B cell (primary cell): ENCODE data around the gene PXMP4. TPM values are rescaled to one million over a fixed set of nuclear protein-coding genes. Genes with fewer than 3 reads are reported as not detected.

Source experiments
- ATAC-seq: fragments of 200-7000 bp; cut with Tn5 transposase; one replicate; pipeline ENCODE4 v1.10.0; 2021; ENCODE audit warnings: low read depth, mild to moderate bottlenecking, moderate number of reproducible peaks, moderate library complexity
- CTCF ChIA-PET: fragments of 350-600 bp; sonication (Branson Sonifier 250); formaldehyde crosslinking; loops from one replicate; lab custom pipeline; 2021; ENCODE audit warnings: antibody characterized with exemption, inconsistent platforms; lab: Charles Lee
- POLR2A ChIA-PET: fragments of 350-600 bp; sonication (Branson Sonifier 250); formaldehyde crosslinking; loops from one replicate; lab custom pipeline; 2021; ENCODE audit warnings: antibody characterized with exemption; lab: Charles Lee
- DNase-seq: peaks from one replicate; pipeline ENCODE4 v3.0.0; 2013
- H2AFZ ChIP-seq: 2 replicates; pipeline ENCODE4 v1.6.1; 2012; ENCODE audit warnings: mild to moderate bottlenecking, low read depth, low read length; ENCODE audit not compliant: insufficient read depth, poor library complexity, severe bottlenecking
- H3K27ac ChIP-seq, 2 donors: 1 replicate in 1 of 2; 2 replicates in 1 of 2; pipeline ENCODE4 v1.5.1; 2012 to 2013; ENCODE audit warnings: low read length in 2 of 2, mild to moderate bottlenecking in 2 of 2, moderate library complexity in 1 of 2
- H3K27me3 ChIP-seq, 4 experiments: fragments of 200-600 bp in 1 of 4; sonication (generic) in 1 of 4; replicated peaks in 1 of 4; 1 replicate in 2 of 4; 2 replicates in 2 of 4; pipeline versions ENCODE4 v1.6.1 to v1.7.0; 2013 to 2016; ENCODE audit warnings: low read length in 3 of 4, mild to moderate bottlenecking in 2 of 4, mixed read lengths in 1 of 4, moderate library complexity in 1 of 4; ENCODE audit not compliant: insufficient read depth in 4 of 4, control insufficient read depth in 3 of 4; ENCODE audit errors: control extremely low read depth in 1 of 4
- H3K36me3 ChIP-seq, 2 experiments: replicated peaks in 1 of 2; 1 replicate in 1 of 2; 2 replicates in 1 of 2; pipeline versions ENCODE4 v1.6.1 to v1.7.1; 2013; ENCODE audit warnings: low read length in 1 of 2; ENCODE audit not compliant: insufficient read depth in 2 of 2, control insufficient read depth in 1 of 2; ENCODE audit errors: control extremely low read depth in 1 of 2, extremely low read depth in 1 of 2
- H3K4me1 ChIP-seq, 2 donors: fragments of 200-600 bp in 1 of 2; sonication (generic) in 1 of 2; 1 replicate in 1 of 2; 2 replicates in 1 of 2; pipeline versions ENCODE4 v1.5.1 to v1.6.1; 2013 to 2017; ENCODE audit warnings: low read length in 2 of 2; ENCODE audit not compliant: control insufficient read depth in 2 of 2, insufficient read depth in 2 of 2
- H3K4me2 ChIP-seq: replicated peaks from 2 replicates; pipeline ENCODE3; 2012; ENCODE audit warnings: mild to moderate bottlenecking, low read depth, low read length; ENCODE audit not compliant: poor library complexity, severe bottlenecking
- H3K4me3 ChIP-seq, 5 experiments: fragments of 200-600 bp in 1 of 5; sonication (generic) in 1 of 5; 1 replicate in 3 of 5; 2 replicates in 2 of 5; pipeline versions ENCODE4 v1.5.1 to v1.7.0; 2011 to 2016; ENCODE audit warnings: low read length in 4 of 5, mild to moderate bottlenecking in 4 of 5, low read depth in 2 of 5, control low read depth in 1 of 5, moderate library complexity in 1 of 5; ENCODE audit not compliant: insufficient read depth in 1 of 5; ENCODE audit errors: control extremely low read depth in 1 of 5, extremely low read depth in 1 of 5
- H3K79me2 ChIP-seq: fragments of 200-600 bp; sonication (generic); one replicate; pipeline ENCODE4 v1.6.0; 2016; ENCODE audit warnings: low read length; ENCODE audit not compliant: control insufficient read depth, insufficient read depth
- H3K9ac ChIP-seq: fragments of 200-600 bp; sonication (generic); 2 replicates; pipeline ENCODE4 v1.6.1; 2017; ENCODE audit warnings: mild to moderate bottlenecking, low read length, moderate library complexity
- H3K9me3 ChIP-seq, 3 donors: one replicate each; pipeline versions ENCODE4 v1.6.1 to v1.7.1; 2013; ENCODE audit warnings: low read length in 2 of 3; ENCODE audit not compliant: control insufficient read depth in 2 of 3, insufficient read depth in 1 of 3; ENCODE audit errors: control extremely low read depth in 1 of 3
- H4K20me1 ChIP-seq: 2 replicates; pipeline ENCODE4 v1.6.0; 2012; ENCODE audit warnings: mild to moderate bottlenecking, low read length; ENCODE audit not compliant: insufficient read depth, control insufficient read depth, poor library complexity, severe bottlenecking
- H3K27ac Mint-ChIP-seq: one replicate; pipeline ENCODE4 v1.8.0; 2021; ENCODE audit warnings: mixed read lengths
- H3K27me3 Mint-ChIP-seq: one replicate; pipeline ENCODE4 v1.8.0; 2021; ENCODE audit warnings: mixed read lengths
- H3K4me1 Mint-ChIP-seq: one replicate; pipeline ENCODE4 v1.8.0; 2021; ENCODE audit warnings: mixed read lengths
- H3K4me3 Mint-ChIP-seq: one replicate; pipeline ENCODE4 v1.8.0; 2021; ENCODE audit warnings: mixed read lengths
- H3K9me3 Mint-ChIP-seq: one replicate; pipeline ENCODE4 v1.8.0; 2022; ENCODE audit warnings: mixed read lengths; ENCODE audit not compliant: insufficient read depth
- CTCF ChIP-seq: fragments of 200-600 bp; IDR thresholded peaks from one replicate; pipeline ENCODE4 v1.8.0; 2022; ENCODE audit warnings: antibody characterized with exemption, mild to moderate bottlenecking
- EZH2 ChIP-seq: IDR thresholded peaks from 2 replicates; pipeline ENCODE4 v1.6.1; 2012; ENCODE audit warnings: borderline replicate concordance, low read depth, mild to moderate bottlenecking, moderate library complexity, low read length; ENCODE audit not compliant: insufficient read depth, poor library complexity, severe bottlenecking
- WGBS: methylation state at CpG from one replicate; pipeline ENCODE4 v1.1.5; 2013; ENCODE audit warnings: missing lambda C conversion rate; ENCODE audit not compliant: insufficient coverage; 5-methylcytosine and 5-hydroxymethylcytosine counted together
- intact Hi-C: fragments of 100-400 bp; cut with micrococcal nuclease; formaldehyde crosslinking; loops from one replicate; pipeline ENCODE4 v1.10.0; 2022
- polyA plus RNA-seq: library from polyadenylated mRNA; depleted of rRNA; stranded (reverse); fragments of >200 nt; gene quantifications from 2 replicates; pipeline ENCODE4 v1.2.3, GENCODE V29; 2012
- total RNA-seq, 2 donors: library from RNA; stranded (reverse); fragments of 120-200 nt in 1 of 2; gene quantifications; 1 replicate in 1 of 2; 2 replicates in 1 of 2; pipeline versions ENCODE4 v1.2.3 to v1.2.4, GENCODE V29; 2013 to 2022

Gene PXMP4
- total and polyA plus RNA-seq, 2 donors (not counting 1 experiment from before 2014, with no cell fraction given), result 5.0 to 6.6 TPM

GRCh38 chr20:33769043-33769442, 48.9 kb upstream of the PXMP4 start:
- Histone ChIP-seq H4K20me1 (no peaks in the 10 kb centered on the region), H3K9me3 (no peaks in the 10 kb centered on the region), H3K27me3 (no peaks in the 10 kb centered on the region), H3K4me3 (no peak overlapping the region), H3K36me3 (peaks cover 0 to 18% of the 10 kb centered on the region in 2 experiments), H3K4me1 (peaks cover 12 to 18% of the 10 kb centered on the region in 2 donors), H3K9ac (no peak overlapping the region), H3K4me2 (no peak overlapping the region), H2AFZ (no peak overlapping the region), H3K79me2 (no peaks in the 10 kb centered on the region), H3K27ac (no peak overlapping the region)
- CTCF ChIA-PET, result interaction anchor here (1.3 to 2.7 kb wide), 3 partner anchors 23 to 300 kb away, joined by 6 to 10 read pairs (median 8); partner anchors contain the start of gene CHMP4B
- 100% methylated on average over 1 of the region's 4 CpGs for WGBS
- Mint-ChIP-seq H3K4me1 (peaks cover 21% of the 10 kb centered on the region), H3K27ac (no peak overlapping the region), H3K27me3 (no peaks in the 10 kb centered on the region), H3K4me3 (no peak overlapping the region), H3K9me3 (no peaks in the 10 kb centered on the region)
- TF ChIP-seq EZH2 (no peak), CTCF (no peak)
- no peak for ATAC-seq
- POLR2A ChIA-PET, result no interaction called here
- intact Hi-C loops, result no loop called here
- no peak for DNase-seq

GRCh38 chr20:33767777-33768138, 47.6 kb upstream of the PXMP4 start:
- POLR2A ChIA-PET, result interaction anchor here (0.5 kb wide), 1 partner anchor 10 kb away, joined by 3 read pairs; no protein-coding TSS in a partner anchor
- Histone ChIP-seq H3K36me3 (peaks cover 0 to 20% of the 10 kb centered on the region in 2 experiments), H3K79me2 (no peaks in the 10 kb centered on the region), H3K4me2 (no peak overlapping the region), H3K4me1 (peaks cover 0 to 5% of the 10 kb centered on the region in 2 donors), H3K4me3 (no peak overlapping the region), H3K27me3 (no peaks in the 10 kb centered on the region), H4K20me1 (no peaks in the 10 kb centered on the region), H2AFZ (no peak overlapping the region), H3K9ac (no peak overlapping the region), H3K27ac (no peak overlapping the region), H3K9me3 (no peaks in the 10 kb centered on the region)
- no peaks in the 10 kb centered on the region for H3K9me3 Mint-ChIP-seq
- peaks cover 11% of the 10 kb centered on the region for H3K4me1 Mint-ChIP-seq
- 100% methylated on average over 1 of the region's 2 CpGs for WGBS
- no peak for ATAC-seq
- no peak overlapping the region for H3K27ac Mint-ChIP-seq
- intact Hi-C loops, result no loop called here
- CTCF ChIA-PET, result no interaction called here
- no peak overlapping the region for H3K4me3 Mint-ChIP-seq
- TF ChIP-seq CTCF (no peak), EZH2 (no peak)
- no peak for DNase-seq
- H3K27me3 Mint-ChIP-seq, result no peaks in the 10 kb centered on the region
